HepG2 (cell line): ENCODE measurements around the gene ZNF367. TPM values are rescaled to one million over a fixed set of nuclear protein-coding genes. Genes with fewer than 3 reads are reported as not detected.

Source experiments
- ATF7 ChIP-seq, 2 experiments: fragments of 450-650 bp in 1 of 2; sonication (generic) in 1 of 2; formaldehyde crosslinking in 1 of 2; IDR thresholded peaks; 2 replicates each; pipeline versions ENCODE4 v1.4.0 to v1.6.1; 2016 to 2020; ENCODE audit warnings: antibody characterized with exemption in 1 of 2, mild to moderate bottlenecking in 1 of 2, missing genetic modification reagents in 1 of 2
- DRAP1 ChIP-seq: IDR thresholded peaks from 2 replicates; pipeline ENCODE4 v1.6.1; 2016; ENCODE audit warnings: missing genetic modification reagents, missing compliant biosample characterization
- GABPB1 ChIP-seq: IDR thresholded peaks from 2 replicates; pipeline ENCODE4 v1.6.1; 2016; ENCODE audit warnings: mild to moderate bottlenecking, missing genetic modification reagents, moderate library complexity, missing compliant biosample characterization
- GRHL1 ChIP-seq: sonication (generic); formaldehyde crosslinking; conservative IDR thresholded peaks from 2 replicates; pipeline ENCODE4 v1.8.0; 2022; ENCODE audit warnings: missing genetic modification reagents
- HMG20A ChIP-seq: IDR thresholded peaks from 2 replicates; pipeline ENCODE4 v1.6.1; 2016; ENCODE audit warnings: borderline replicate concordance
- KMT2A ChIP-seq: sonication (generic); formaldehyde crosslinking; IDR thresholded peaks from 2 replicates; pipeline ENCODE4 v1.4.0; 2020; ENCODE audit warnings: missing genetic modification reagents
- MYPOP ChIP-seq: sonication (generic); formaldehyde crosslinking; IDR thresholded peaks from 2 replicates; pipeline ENCODE4 v1.8.1; 2023; ENCODE audit warnings: mild to moderate bottlenecking, moderate library complexity, missing genetic modification reagents
- NKX3-1 ChIP-seq: sonication (generic); formaldehyde crosslinking; IDR thresholded peaks from 2 replicates; pipeline ENCODE4 v1.5.0; 2020; ENCODE audit warnings: missing genetic modification reagents
- PRDM4 ChIP-seq: sonication (generic); formaldehyde crosslinking; IDR thresholded peaks from 2 replicates; pipeline ENCODE4 v1.9.0; 2021; ENCODE audit warnings: missing genetic modification reagents, borderline replicate concordance
- RFX5 ChIP-seq: IDR thresholded peaks from 2 replicates; pipeline ENCODE4 v1.6.1; 2011; ENCODE audit warnings: low read depth, low read length, improper control_type of control experiment
- SAP130 ChIP-seq: IDR thresholded peaks from 2 replicates; pipeline ENCODE4 v1.6.1; 2016; ENCODE audit warnings: low read depth
- ZNF761 ChIP-seq: sonication (generic); formaldehyde crosslinking; conservative IDR thresholded peaks from 2 replicates; pipeline ENCODE4 v1.4.0; 2020; ENCODE audit warnings: mild to moderate bottlenecking, missing genetic modification reagents
- polyA plus RNA-seq, 8 experiments: library from polyadenylated mRNA; depleted of rRNA in 3 of 8; stranded (reverse) in 7 of 8; unstranded in 1 of 8; fragments of >200 nt; fragmentation: Illumina TruSeq in 4 of 8; extraction: Trizol in 4 of 8; gene quantifications; 2 replicates each; pipeline versions ENCODE4 v1.2.1 to v1.2.3, GENCODE V29; 2011 to 2016; ENCODE audit warnings: low read depth in 4 of 8, missing spikeins in 1 of 8, mixed read lengths in 1 of 8; ENCODE audit not compliant: insufficient read depth in 1 of 8
- total RNA-seq, 5 experiments: library from RNA; depleted of rRNA; stranded (reverse); fragments of >200 nt; fragmentation: Illumina TruSeq; extraction: Trizol; gene quantifications; 2 replicates each; pipeline ENCODE4 v1.2.3, GENCODE V29; 2016; ENCODE audit warnings: low read depth in 1 of 5
- TF ChIP-seq, protein P1 (sequence below): sonication (generic); formaldehyde crosslinking; IDR thresholded peaks from 2 replicates; pipeline ENCODE4 v1.4.0; 2020; ENCODE audit warnings: missing genetic modification reagents, mild to moderate bottlenecking, borderline replicate concordance
- TF ChIP-seq, protein P2 (sequence below): sonication (generic); formaldehyde crosslinking; IDR thresholded peaks from 2 replicates; pipeline ENCODE4 v1.4.0; 2020; ENCODE audit warnings: missing genetic modification reagents, borderline replicate concordance

Gene ZNF367
- total and polyA plus RNA-seq, 2 of the 13 experiments (the other 11 are each of a cell fraction or from before 2014, with no cell fraction given), result 2.9 to 7.7 TPM

- TF ChIP-seq HMG20A (CRISPR knock-in tag) (peak; percentile 84; the same call in 1 of the 2 replicates), PRDM4 (CRISPR knock-in tag) (no peak), NKX3-1 (CRISPR knock-in tag) (no peak), ZNF761 (CRISPR knock-in tag) (0 out of 2 replicates have a peak, but pooled peaks have one; percentile 74), SAP130 (CRISPR knock-in tag) (peak; percentile 96), MYPOP (CRISPR knock-in tag) (0 out of 2 replicates have a peak, but pooled peaks have one; percentile 54), GRHL1 (CRISPR knock-in tag) (no peak), GABPB1 (CRISPR knock-in tag) (peak; percentile 37; the same call in 1 of the 2 replicates), KMT2A (CRISPR knock-in tag) (peak; percentile 20; the same call in 1 of the 2 replicates), DRAP1 (peak; percentile 51; the same call in 1 of the 2 replicates), RFX5 (peak; percentile 46; the same call in 1 of the 2 replicates), ATF7 (IDR thresholded peaks at IDR 0.05) (peak; percentile 83), ATF7 (CRISPR knock-in tag; IDR thresholded peaks at IDR 0.05) (peak; percentile 92)
- TF ChIP-seq, protein P1, sequence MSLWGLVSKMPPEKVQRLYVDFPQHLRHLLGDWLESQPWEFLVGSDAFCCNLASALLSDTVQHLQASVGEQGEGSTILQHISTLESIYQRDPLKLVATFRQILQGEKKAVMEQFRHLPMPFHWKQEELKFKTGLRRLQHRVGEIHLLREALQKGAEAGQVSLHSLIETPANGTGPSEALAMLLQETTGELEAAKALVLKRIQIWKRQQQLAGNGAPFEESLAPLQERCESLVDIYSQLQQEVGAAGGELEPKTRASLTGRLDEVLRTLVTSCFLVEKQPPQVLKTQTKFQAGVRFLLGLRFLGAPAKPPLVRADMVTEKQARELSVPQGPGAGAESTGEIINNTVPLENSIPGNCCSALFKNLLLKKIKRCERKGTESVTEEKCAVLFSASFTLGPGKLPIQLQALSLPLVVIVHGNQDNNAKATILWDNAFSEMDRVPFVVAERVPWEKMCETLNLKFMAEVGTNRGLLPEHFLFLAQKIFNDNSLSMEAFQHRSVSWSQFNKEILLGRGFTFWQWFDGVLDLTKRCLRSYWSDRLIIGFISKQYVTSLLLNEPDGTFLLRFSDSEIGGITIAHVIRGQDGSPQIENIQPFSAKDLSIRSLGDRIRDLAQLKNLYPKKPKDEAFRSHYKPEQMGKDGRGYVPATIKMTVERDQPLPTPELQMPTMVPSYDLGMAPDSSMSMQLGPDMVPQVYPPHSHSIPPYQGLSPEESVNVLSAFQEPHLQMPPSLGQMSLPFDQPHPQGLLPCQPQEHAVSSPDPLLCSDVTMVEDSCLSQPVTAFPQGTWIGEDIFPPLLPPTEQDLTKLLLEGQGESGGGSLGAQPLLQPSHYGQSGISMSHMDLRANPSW (CRISPR knock-in tag), result peak; percentile 51; the same call in 1 of the 2 replicates
- TF ChIP-seq, protein P2, sequence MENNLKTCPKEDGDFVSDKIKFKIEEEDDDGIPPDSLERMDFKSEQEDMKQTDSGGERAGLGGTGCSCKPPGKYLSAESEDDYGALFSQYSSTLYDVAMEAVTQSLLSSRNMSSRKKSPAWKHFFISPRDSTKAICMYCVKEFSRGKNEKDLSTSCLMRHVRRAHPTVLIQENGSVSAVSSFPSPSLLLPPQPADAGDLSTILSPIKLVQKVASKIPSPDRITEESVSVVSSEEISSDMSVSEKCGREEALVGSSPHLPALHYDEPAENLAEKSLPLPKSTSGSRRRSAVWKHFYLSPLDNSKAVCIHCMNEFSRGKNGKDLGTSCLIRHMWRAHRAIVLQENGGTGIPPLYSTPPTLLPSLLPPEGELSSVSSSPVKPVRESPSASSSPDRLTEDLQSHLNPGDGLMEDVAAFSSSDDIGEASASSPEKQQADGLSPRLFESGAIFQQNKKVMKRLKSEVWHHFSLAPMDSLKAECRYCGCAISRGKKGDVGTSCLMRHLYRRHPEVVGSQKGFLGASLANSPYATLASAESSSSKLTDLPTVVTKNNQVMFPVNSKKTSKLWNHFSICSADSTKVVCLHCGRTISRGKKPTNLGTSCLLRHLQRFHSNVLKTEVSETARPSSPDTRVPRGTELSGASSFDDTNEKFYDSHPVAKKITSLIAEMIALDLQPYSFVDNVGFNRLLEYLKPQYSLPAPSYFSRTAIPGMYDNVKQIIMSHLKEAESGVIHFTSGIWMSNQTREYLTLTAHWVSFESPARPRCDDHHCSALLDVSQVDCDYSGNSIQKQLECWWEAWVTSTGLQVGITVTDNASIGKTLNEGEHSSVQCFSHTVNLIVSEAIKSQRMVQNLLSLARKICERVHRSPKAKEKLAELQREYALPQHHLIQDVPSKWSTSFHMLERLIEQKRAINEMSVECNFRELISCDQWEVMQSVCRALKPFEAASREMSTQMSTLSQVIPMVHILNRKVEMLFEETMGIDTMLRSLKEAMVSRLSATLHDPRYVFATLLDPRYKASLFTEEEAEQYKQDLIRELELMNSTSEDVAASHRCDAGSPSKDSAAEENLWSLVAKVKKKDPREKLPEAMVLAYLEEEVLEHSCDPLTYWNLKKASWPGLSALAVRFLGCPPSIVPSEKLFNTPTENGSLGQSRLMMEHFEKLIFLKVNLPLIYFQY, result no peak
These were observed 2.5 kb upstream of the ZNF367 start (continued) for GRCh38 chr9:96420468-96421219.
